ENCODE data around the gene PABPN1L. TPM values are rescaled to one million over a fixed set of nuclear protein-coding genes. Genes with fewer than 3 reads are reported as not detected.

The PABPN1L gene
- total and polyA plus RNA-seq, 10 donors, result 0.26 to 1.3 (median 0.70) TPM; not detected in 4

DNA sequence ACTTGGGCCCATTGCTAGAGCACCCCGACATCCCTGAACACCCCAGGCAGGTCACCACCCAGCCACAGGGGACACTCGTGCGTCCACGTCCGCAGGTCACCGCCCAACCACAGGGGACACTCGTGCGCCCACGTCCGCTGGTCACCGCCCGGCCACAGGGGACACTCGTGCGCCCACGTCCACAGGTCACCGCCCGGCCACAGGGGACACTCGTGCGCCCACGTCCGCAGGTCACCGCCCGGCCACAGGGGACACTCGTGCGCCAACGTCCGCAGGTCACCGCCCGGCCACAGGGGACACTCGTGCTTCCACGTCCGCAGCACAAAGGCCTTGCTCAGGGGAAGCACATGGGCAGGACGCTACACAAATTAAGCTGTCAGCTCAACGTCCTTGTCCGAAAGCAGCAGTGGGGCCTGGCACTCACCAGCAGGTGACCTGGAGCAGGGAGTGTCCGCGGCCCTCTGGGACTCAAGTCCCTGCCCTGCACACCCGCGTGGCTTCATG, 27.4 kb downstream of the PABPN1L start:
- WGBS, 5 donors, result 72 to 87% (median 75%) methylated on average over 31 to 39 of the region's 39 CpGs
- TF ChIP-seq POLR2A (IDR thresholded peaks at IDR 0.05) (no peak), POLR2AphosphoS5 (IDR thresholded peaks at IDR 0.05) (peak; percentile 54 to 68 (median 63))
- TF ChIP-seq, protein P1, sequence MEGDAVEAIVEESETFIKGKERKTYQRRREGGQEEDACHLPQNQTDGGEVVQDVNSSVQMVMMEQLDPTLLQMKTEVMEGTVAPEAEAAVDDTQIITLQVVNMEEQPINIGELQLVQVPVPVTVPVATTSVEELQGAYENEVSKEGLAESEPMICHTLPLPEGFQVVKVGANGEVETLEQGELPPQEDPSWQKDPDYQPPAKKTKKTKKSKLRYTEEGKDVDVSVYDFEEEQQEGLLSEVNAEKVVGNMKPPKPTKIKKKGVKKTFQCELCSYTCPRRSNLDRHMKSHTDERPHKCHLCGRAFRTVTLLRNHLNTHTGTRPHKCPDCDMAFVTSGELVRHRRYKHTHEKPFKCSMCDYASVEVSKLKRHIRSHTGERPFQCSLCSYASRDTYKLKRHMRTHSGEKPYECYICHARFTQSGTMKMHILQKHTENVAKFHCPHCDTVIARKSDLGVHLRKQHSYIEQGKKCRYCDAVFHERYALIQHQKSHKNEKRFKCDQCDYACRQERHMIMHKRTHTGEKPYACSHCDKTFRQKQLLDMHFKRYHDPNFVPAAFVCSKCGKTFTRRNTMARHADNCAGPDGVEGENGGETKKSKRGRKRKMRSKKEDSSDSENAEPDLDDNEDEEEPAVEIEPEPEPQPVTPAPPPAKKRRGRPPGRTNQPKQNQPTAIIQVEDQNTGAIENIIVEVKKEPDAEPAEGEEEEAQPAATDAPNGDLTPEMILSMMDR (IDR thresholded peaks at IDR 0.05 in 8 of 11, conservative IDR thresholded peaks at IDR 0.05 in 3 of 11), result peak in 7 of 11 experiments; percentile 9 to 55 (median 42)
- DNase-seq, result peak; percentile 86
- H3K36me3 ChIP-seq, result peaks cover 0 to 97% (median 41%) of the 10 kb centered on the region in 6 donors
- H3K4me3 ChIP-seq, result no peak overlapping the region
- H3K9me3 ChIP-seq, result no peaks in the 10 kb centered on the region
- no peaks in the 10 kb centered on the region for H3K27me3 ChIP-seq (replicated peaks in 1 of 7)
- peaks cover 0 to 36% (median 11%) of the 10 kb centered on the region in 6 donors for H3K4me1 ChIP-seq
- H3K27ac ChIP-seq, result peak overlapping the region in 5 of 8 donors; percentile 14 to 77 (median 62)
- intact Hi-C loops (cut with DNase I; ENCODE audit: low total_unique reads), result no loop called here

- Histone ChIP-seq H3K4me3 (no peak overlapping the region), H3K4me1 (peaks cover 0 to 36% (median 11%) of the 10 kb centered on the region in 6 donors), H3K36me3 (peaks cover 0 to 97% (median 41%) of the 10 kb centered on the region in 6 donors), H3K9me3 (no peaks in the 10 kb centered on the region), H3K27me3 (replicated peaks in 1 of 7) (no peaks in the 10 kb centered on the region), H3K27ac (peak overlapping the region in 1 of 8 donors; percentile 77)
- DNase-seq, result no peak
- no peak for TF ChIP-seq POLR2A (IDR thresholded peaks at IDR 0.05)
- no peak for TF ChIP-seq POLR2AphosphoS5 (IDR thresholded peaks at IDR 0.05)
- TF ChIP-seq, protein P1 (IDR thresholded peaks at IDR 0.05 in 8 of 11, conservative IDR thresholded peaks at IDR 0.05 in 3 of 11), result no peak
- intact Hi-C loops (cut with DNase I; ENCODE audit: low total_unique reads), result no loop called here
- WGBS, 5 donors, result 81 to 95% (median 86%) methylated on average over 19 of the region's 19 CpGs
Observed at GRCh38 chr16:88838566-88838965, 27.9 kb downstream of the PABPN1L start.

GRCh38 chr16:88837806-88838205, 28.7 kb downstream of the PABPN1L start:
- intact Hi-C loops (cut with DNase I; ENCODE audit: low total_unique reads), result no loop called here
- Histone ChIP-seq H3K4me1 (peaks cover 0 to 36% (median 11%) of the 10 kb centered on the region in 6 donors), H3K27ac (no peak overlapping the region), H3K9me3 (no peaks in the 10 kb centered on the region), H3K36me3 (peaks cover 0 to 91% (median 41%) of the 10 kb centered on the region in 6 donors), H3K27me3 (replicated peaks in 1 of 7) (no peaks in the 10 kb centered on the region), H3K4me3 (no peak overlapping the region)
- WGBS, 5 donors, result 74 to 90% (median 88%) methylated on average over 7 to 20 of the region's 20 CpGs
- no peak for DNase-seq
- peak in 1 of 3 donors; percentile 15 for TF ChIP-seq POLR2AphosphoS5 (IDR thresholded peaks at IDR 0.05)
- TF ChIP-seq, protein P1 (IDR thresholded peaks at IDR 0.05 in 8 of 11, conservative IDR thresholded peaks at IDR 0.05 in 3 of 11), result no peak
- no peak for TF ChIP-seq POLR2A (IDR thresholded peaks at IDR 0.05)

DNA sequence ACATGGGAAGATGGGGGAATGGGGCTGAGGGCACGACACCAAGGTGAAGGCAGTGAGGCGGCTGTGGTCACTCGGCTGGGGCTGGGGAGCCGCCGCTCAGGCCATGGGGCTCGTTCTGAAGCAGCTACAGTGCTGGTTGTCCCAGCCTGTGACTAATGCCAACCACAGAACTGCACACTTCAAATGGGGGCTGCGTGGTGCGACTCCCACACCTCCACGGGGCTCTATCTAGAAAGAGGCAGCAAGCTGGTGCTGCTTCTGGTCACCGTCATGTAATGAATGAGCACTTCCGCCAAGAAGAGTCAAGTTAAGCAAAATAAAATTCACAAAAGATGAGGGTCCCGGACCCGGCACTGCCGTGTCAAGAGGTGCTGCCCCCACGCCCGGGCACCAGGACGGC, 29.7 kb downstream of the PABPN1L start:
- WGBS, 5 donors, result 84 to 90% (median 90%) methylated on average over 12 to 17 of the region's 17 CpGs
- intact Hi-C loops (cut with DNase I; ENCODE audit: low total_unique reads), result no loop called here
- peaks cover 0 to 26% (median 11%) of the 10 kb centered on the region in 6 donors for H3K4me1 ChIP-seq
- no peaks in the 10 kb centered on the region for H3K9me3 ChIP-seq
- H3K27me3 ChIP-seq (replicated peaks in 1 of 7), result no peaks in the 10 kb centered on the region
- H3K4me3 ChIP-seq, result no peak overlapping the region
- peaks cover 0 to 84% (median 38%) of the 10 kb centered on the region in 6 donors for H3K36me3 ChIP-seq
- H3K27ac ChIP-seq, result no peak overlapping the region
- DNase-seq, result no peak
- no peak for TF ChIP-seq POLR2AphosphoS5 (IDR thresholded peaks at IDR 0.05)
- TF ChIP-seq, protein P1 (IDR thresholded peaks at IDR 0.05 in 8 of 11, conservative IDR thresholded peaks at IDR 0.05 in 3 of 11), result no peak
- TF ChIP-seq POLR2A (IDR thresholded peaks at IDR 0.05), result no peak
